ENCODE data around the gene GPR153.
A peak's percentile ranks its signal among the peaks of the same experiment; 100 is the strongest.

GPR153 gene

GRCh38 chr1:6268415-6268814 lies 7.5 kb upstream of the GPR153 start:
- no peak for DNase-seq

DNA sequence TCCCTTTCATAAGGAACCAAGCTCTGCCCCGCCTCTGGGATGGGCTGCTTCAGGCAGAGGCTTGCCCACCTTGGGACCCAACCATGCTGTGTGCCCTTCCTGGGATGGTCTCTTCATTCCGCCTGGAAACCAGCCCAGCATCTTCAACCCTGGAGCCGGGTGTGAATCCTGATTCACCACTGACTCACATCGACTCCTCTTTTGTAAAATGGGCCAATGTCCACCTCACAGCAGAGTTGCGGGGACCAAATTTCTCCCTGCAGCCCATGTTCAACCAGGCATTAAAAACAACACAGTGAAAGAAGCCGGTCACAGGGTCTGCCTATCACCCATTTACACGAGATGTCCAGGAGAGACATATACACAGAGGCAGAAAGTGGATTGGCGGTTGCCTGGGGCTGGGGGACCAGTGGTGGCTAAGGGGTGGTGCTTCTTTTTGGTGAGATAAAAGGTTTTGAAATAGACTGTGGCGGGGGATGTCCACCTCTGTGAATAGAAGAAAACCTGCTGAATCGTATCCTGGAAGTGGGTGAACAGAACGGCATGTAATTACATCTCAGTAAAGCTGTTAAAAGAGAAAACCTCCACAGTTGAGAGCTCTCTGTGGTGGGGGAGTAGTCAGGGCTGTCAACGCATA lies 6.9 kb upstream of the GPR153 start:
- DNase-seq, result no peak

DNA sequence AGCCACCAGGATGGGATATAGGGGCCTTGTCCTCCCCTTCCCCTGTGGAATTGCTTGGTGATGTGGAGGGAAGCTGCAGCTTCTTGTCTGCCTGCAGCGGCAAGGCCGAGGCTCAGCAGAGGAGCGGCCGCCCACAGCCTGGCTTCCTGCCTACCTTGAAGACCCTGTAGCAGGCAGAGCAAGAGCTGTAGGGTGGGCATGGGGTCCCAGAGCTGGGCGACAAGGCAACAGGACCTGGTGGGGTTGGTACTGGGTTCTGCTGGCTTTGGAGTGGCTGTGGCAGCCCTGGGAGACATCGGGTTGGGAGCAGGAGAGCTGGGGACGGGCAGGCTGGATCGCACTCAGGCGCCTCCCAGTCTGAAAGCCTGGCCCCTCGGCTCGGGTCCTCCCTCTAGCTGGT lies 5.7 kb upstream of the GPR153 start:
- no peak for DNase-seq

- no peak for DNase-seq
These were observed 4.3 kb upstream of the GPR153 start for GRCh38 chr1:6265151-6265550.

DNA sequence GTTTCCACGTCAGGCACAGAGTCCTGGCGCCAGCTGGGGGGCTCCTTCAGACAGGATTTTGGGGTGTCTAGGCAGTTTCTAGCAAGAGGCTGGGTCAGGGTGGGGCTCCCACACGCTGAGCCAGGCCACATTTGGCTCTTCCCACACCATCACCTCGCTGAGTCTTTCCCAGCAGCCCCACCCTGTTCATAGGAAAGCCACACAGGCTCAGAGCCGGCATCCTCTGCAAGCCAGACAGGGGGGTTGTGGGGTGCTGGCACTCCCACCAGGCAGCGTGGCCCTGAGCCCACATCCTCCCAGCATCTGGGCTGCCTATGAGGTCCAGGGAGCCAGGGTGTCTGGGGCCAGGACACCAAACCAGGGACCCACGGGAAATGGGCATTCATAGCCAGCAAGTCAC lies 2.8 kb upstream of the GPR153 start:
- DNase-seq, result no peak

- DNase-seq, result no peak
These were observed 1.9 kb upstream of the GPR153 start for GRCh38 chr1:6262555-6263420.

DNA sequence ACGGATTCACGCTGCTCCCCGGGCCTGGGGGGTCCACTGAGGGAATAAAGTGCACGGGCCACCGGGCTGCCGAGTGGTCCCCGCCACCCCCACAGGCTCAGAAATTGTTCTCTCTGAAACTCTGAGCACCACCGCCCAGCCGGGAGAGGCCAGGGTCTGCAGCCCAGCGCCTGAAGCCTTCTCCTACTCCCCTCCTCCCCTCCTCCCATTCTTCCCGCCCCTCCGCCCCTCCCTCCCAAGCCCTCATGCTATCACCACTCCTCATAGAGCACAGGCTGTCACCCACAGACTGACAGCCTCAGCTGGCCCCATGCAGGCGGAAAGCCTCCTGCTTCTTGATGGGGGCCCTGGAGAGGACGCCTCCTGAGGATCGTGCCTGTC lies 707 bp upstream of the GPR153 start:
- no peak for DNase-seq

GRCh38 chr1:6260433-6260934 lies 414 bp downstream of the GPR153 start:
- no peak for DNase-seq

- DNase-seq, result peak in 1 of 2 experiments; percentile 71
These were observed 1.2 kb downstream of the GPR153 start for GRCh38 chr1:6259491-6260362.

DNA sequence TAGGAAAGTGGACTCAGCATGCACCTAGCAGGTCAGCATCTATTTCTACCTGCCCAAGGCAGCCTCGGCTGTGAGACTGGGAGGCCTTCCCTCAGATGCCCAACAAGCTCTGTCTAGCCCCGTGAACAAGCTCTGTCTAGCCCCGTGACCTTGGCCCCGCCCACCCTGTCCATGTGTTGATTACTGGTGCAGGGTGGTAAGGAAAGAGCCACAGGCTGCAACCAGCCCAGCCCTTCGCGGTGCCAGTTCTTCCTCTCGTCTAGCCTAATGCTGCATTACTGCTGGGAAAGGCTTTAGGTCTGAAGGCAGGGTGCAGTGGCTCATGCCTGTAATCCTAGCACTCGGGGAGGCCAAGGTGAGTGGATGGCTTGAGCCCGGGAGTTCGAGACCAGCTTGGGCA lies 2.2 kb downstream of the GPR153 start:
- no peak for DNase-seq

GRCh38 chr1:6257541-6258069 lies 3.3 kb downstream of the GPR153 start:
- DNase-seq, result no peak

DNA sequence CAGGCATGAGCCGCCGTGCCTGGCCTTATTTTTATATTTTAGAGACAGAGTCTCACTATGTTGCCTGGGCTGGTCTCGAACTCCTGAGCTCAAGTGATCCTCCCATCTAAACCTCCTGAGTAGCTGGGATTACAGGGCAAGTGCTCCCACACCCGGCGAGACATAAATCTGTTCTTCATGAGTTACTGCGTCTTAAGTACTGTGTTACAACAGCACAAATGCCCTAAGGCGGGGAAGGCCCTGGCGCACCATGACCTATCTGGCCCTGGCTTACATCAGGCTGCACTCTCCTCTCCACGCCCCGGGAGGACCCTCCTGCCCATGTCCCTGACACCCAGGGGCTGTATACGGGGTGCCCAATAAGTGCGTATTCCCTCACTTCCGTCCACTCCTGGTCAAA lies 4.3 kb downstream of the GPR153 start:
- DNase-seq, result no peak

GRCh38 chr1:6254691-6255090 lies 6.2 kb downstream of the GPR153 start:
- no peak for DNase-seq

- no peak for DNase-seq
These were observed 7.5 kb downstream of the GPR153 start for GRCh38 chr1:6253380-6253779.

GRCh38 chr1:6252374-6252710 lies 8.6 kb downstream of the GPR153 start:
- DNase-seq, result no peak

- no peak for DNase-seq
These were observed 9.1 kb downstream of the GPR153 start for GRCh38 chr1:6251681-6252373.

GRCh38 chr1:6251233-6251632 lies 9.7 kb downstream of the GPR153 start:
- DNase-seq, result no peak

GRCh38 chr1:6249739-6250689 lies 10.9 kb downstream of the GPR153 start:
- no peak for DNase-seq

GRCh38 chr1:6248932-6249738 lies 11.8 kb downstream of the GPR153 start:
- no peak for DNase-seq

- DNase-seq, result peak in 1 of 2 experiments; percentile 57
These were observed 12.6 kb downstream of the GPR153 start for GRCh38 chr1:6248161-6248776.

Data from NCI-H446 (cell line).